Neural cell (in vitro differentiated cells): ENCODE results near the gene BCL2L12.

ENCODE experiments used
- EP300 ChIP-seq: fragments of 450-650 bp; conservative IDR thresholded peaks from 2 replicates; pipeline ENCODE4 v1.6.1; 2014; ENCODE audit warnings: antibody characterized with exemption, mild to moderate bottlenecking, moderate library complexity; ENCODE audit not compliant: poor library complexity, severe bottlenecking
- EZH2 ChIP-seq: fragments of 200-600, 300-800 bp; shearing (Covaris generic), sonication (generic); IDR thresholded peaks from 2 replicates; pipeline ENCODE4 v1.6.1; 2014; ENCODE audit warnings: antibody characterized with exemption, low read length, borderline replicate concordance, mild to moderate bottlenecking; ENCODE audit not compliant: insufficient read depth, poor library complexity, severe bottlenecking
- POLR2AphosphoS5 ChIP-seq: IDR thresholded peaks from 2 replicates; pipeline ENCODE4 v1.6.1; 2012
- TAF1 ChIP-seq: IDR thresholded peaks from 2 replicates; pipeline ENCODE4 v1.6.1; 2012; ENCODE audit warnings: low read depth
- TF ChIP-seq, protein P1 (sequence below): fragments of 450-650 bp; IDR thresholded peaks from 2 replicates; pipeline ENCODE4 v1.5.1; 2014; ENCODE audit warnings: antibody characterized with exemption, mild to moderate bottlenecking, moderate library complexity; ENCODE audit not compliant: poor library complexity, severe bottlenecking

DNA sequence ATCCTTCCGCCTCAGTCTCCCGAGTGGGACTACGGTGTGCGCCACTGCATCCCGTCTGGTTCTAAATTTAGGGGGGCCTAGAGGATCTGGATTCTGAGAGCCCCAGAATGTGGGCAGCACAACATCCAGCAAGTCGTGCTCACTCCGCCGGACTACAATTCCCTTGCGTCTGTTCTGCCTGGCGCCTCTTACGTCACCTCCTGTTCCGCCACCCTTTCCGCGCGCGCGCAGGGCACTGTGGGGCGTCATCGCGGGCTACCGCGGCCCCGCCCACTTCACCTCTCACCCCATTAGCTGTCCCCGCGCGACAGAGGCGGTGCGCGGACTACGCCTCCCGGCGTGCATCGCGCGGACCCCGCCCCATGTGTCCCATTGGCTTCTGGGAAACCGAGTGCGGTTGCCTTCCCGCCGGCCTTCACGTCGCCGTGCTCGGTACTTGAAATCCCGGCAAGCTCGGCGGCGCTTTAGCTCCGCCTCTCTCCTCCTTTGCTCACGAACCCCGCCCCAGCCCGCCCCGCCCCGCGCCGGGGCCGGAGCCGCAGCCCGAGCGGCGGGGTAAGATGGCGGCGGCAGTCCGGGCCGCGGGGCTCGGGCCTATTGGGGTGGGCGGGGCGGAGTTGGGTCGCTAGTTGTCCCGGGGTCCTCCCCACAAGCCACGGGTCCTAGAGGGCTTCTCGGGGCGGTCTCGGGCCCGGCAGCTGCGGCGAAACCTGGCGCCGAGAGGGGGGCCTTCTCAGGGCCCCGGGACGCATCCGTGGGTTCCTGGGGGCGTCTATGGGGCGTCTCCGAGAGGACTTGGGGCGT lies 23.8 kb upstream of the BCL2L12 start, which contains the start of gene SCAF1:
- TF ChIP-seq, protein P1, sequence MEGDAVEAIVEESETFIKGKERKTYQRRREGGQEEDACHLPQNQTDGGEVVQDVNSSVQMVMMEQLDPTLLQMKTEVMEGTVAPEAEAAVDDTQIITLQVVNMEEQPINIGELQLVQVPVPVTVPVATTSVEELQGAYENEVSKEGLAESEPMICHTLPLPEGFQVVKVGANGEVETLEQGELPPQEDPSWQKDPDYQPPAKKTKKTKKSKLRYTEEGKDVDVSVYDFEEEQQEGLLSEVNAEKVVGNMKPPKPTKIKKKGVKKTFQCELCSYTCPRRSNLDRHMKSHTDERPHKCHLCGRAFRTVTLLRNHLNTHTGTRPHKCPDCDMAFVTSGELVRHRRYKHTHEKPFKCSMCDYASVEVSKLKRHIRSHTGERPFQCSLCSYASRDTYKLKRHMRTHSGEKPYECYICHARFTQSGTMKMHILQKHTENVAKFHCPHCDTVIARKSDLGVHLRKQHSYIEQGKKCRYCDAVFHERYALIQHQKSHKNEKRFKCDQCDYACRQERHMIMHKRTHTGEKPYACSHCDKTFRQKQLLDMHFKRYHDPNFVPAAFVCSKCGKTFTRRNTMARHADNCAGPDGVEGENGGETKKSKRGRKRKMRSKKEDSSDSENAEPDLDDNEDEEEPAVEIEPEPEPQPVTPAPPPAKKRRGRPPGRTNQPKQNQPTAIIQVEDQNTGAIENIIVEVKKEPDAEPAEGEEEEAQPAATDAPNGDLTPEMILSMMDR = no peak
- peak; percentile 68 for TF ChIP-seq EP300
- TF ChIP-seq POLR2AphosphoS5 = peak; percentile 75
- no peak for TF ChIP-seq TAF1
- no peak for TF ChIP-seq EZH2
